ENCODE results near the gene HOXA4.

The HOXA4 gene

GRCh38 chr7:27167916-27168264 lies 37.3 kb upstream of the HOXA4 start:
- TF ChIP-seq CTCF (IDR thresholded peaks at IDR 0.05; ENCODE audit: extremely low read depth, missing control alignments) = no peak
- no peak for DNase-seq (ENCODE audit: low spot score)

- no peak for TF ChIP-seq CTCF (IDR thresholded peaks at IDR 0.05; ENCODE audit: extremely low read depth, missing control alignments)
- DNase-seq (ENCODE audit: low spot score) = no peak
Observed at GRCh38 chr7:27166531-27167505, 36.3 kb upstream of the HOXA4 start.

GRCh38 chr7:27165996-27166530 lies 35.5 kb upstream of the HOXA4 start:
- no peak for DNase-seq (ENCODE audit: low spot score)

GRCh38 chr7:27165089-27165995 lies 34.8 kb upstream of the HOXA4 start, which contains the start of gene HOXA9:
Gene HOXA9, minus strand, starts transcription at chr7:27165537. Its CDS starts 80 bp downstream, at chr7:27165457.
- no peak for DNase-seq (ENCODE audit: low spot score)
- TF ChIP-seq CTCF (IDR thresholded peaks at IDR 0.05; ENCODE audit: extremely low read depth, missing control alignments) = no peak

More at GRCh38 chr7:27165996-27166530, 35.5 kb upstream of the HOXA4 start:
- no peak for TF ChIP-seq CTCF (IDR thresholded peaks at IDR 0.05; ENCODE audit: extremely low read depth, missing control alignments)

- no peak for TF ChIP-seq CTCF (IDR thresholded peaks at IDR 0.05; ENCODE audit: extremely low read depth, missing control alignments)
- no peak for DNase-seq (ENCODE audit: low spot score)
Observed at GRCh38 chr7:27164367-27165088, 34.0 kb upstream of the HOXA4 start.

GRCh38 chr7:27164045-27164366 lies 33.4 kb upstream of the HOXA4 start:
- no peak for TF ChIP-seq CTCF (IDR thresholded peaks at IDR 0.05; ENCODE audit: extremely low read depth, missing control alignments)
- DNase-seq (ENCODE audit: low spot score) = no peak

All from GM20000 (cell line).